ENCODE data around the gene USP28.

The USP28 gene

GRCh38 chr11:113847111-113847510, 28.3 kb downstream of the USP28 start:
- in situ Hi-C loops (cut with HindIII; ENCODE audit: low pct_ligation_motif_present, low pct_unique_long_range_greater_than_20kb, low sequenced_read_pairs) = no loop called here

DNA sequence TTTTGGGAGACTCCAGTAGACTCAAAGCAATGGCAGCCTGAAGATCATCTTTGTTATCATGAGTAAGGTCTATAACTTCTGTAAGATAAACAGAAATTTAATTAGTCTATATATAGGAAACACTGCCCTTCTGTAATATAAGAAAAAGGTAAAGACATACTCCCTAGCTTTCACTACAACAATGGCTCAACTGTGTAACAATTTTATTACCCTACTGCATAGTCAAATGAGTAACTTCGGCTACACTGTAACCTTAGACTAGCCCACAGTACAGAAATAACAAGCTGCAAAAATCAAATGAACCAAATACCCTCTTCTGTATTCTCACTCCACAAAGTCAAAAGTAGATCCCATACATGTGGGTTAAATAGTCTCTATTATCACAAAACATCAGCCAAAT, 33.7 kb downstream of the USP28 start:
- in situ Hi-C loops (cut with HindIII; ENCODE audit: low pct_ligation_motif_present, low pct_unique_long_range_greater_than_20kb, low sequenced_read_pairs) = no loop called here
- no peak for DNase-seq

More at GRCh38 chr11:113847111-113847510, 28.3 kb downstream of the USP28 start:
- DNase-seq = no peak

- in situ Hi-C loops (cut with HindIII; ENCODE audit: low pct_ligation_motif_present, low pct_unique_long_range_greater_than_20kb, low sequenced_read_pairs) = no loop called here
Observed at GRCh38 chr11:113840932-113841664, 34.3 kb downstream of the USP28 start.

DNA sequence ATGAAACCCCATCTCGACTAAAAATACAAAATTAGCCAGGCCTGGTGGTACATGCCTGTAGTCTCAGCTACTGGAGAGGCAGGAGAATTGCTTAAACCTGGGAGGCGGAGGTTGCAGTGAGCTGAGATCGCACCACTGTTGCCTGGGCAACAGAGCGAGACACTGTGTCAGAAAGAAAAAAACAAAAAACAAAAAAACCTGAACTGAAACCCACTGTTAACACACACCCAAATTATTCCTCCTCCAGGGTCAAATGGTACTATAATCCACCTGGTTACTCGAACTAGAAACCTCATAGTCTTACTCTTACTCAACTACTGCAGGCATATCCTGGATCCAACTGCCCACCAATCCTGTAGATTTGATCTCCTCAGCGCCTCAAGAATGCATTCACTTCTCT, 35.5 kb downstream of the USP28 start:
- in situ Hi-C loops (cut with HindIII; ENCODE audit: low pct_ligation_motif_present, low pct_unique_long_range_greater_than_20kb, low sequenced_read_pairs) = no loop called here

More at GRCh38 chr11:113840932-113841664, 34.3 kb downstream of the USP28 start:
- DNase-seq = no peak

GRCh38 chr11:113838005-113838404, 37.4 kb downstream of the USP28 start:
- in situ Hi-C loops (cut with HindIII; ENCODE audit: low pct_ligation_motif_present, low pct_unique_long_range_greater_than_20kb, low sequenced_read_pairs) = no loop called here
- DNase-seq = no peak

More for the DNA sequence above, 35.5 kb downstream of the USP28 start:
- DNase-seq = no peak

DNA sequence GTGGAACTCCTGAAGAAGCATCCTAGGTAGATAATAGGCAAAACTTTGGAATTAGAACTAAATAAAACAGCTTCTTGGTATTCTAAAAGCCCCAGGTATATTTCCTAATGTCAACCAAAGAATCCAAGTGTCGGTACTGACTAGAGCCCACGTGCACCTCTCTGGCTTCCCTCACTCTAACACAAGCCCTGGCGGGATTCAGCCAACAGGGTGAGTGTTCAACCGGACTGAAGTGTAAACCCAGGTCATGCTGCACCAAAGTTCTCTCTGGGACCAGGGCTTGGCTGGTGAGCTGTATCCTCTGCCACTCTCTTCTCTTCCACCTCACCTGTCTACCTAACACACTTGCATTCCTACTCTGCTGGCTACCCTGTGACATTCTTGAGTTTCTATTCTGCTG, 40.1 kb downstream of the USP28 start:
- in situ Hi-C loops (cut with HindIII; ENCODE audit: low pct_ligation_motif_present, low pct_unique_long_range_greater_than_20kb, low sequenced_read_pairs) = no loop called here
- no peak for DNase-seq

DNA sequence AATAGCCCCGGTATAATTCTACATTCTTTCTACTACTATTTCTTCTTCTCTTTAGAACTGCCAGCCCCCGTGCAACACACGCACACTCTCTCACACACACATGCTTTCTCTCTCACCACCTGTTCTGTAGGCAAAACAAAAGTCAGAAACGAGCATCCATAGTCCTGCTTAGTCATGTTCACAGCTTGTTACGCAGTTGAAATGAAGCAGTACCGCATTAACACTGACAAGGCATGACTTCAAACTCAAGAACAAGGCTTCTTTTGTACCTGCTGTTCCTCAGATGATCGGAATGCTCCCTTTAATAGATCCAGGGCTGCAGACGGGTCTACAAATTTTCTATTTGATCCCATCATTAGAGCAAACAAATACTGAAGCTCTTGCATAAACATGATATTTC, 42.2 kb downstream of the USP28 start:
- no peak for DNase-seq
- in situ Hi-C loops (cut with HindIII; ENCODE audit: low pct_ligation_motif_present, low pct_unique_long_range_greater_than_20kb, low sequenced_read_pairs) = no loop called here

GRCh38 chr11:113831314-113831713, 44.1 kb downstream of the USP28 start:
- DNase-seq = no peak

GRCh38 chr11:113829751-113830150, 45.6 kb downstream of the USP28 start:
- DNase-seq = no peak
- in situ Hi-C loops (cut with HindIII; ENCODE audit: low pct_ligation_motif_present, low pct_unique_long_range_greater_than_20kb, low sequenced_read_pairs) = no loop called here

More at GRCh38 chr11:113831314-113831713, 44.1 kb downstream of the USP28 start:
- in situ Hi-C loops (cut with HindIII; ENCODE audit: low pct_ligation_motif_present, low pct_unique_long_range_greater_than_20kb, low sequenced_read_pairs) = no loop called here

- in situ Hi-C loops (cut with HindIII; ENCODE audit: low pct_ligation_motif_present, low pct_unique_long_range_greater_than_20kb, low sequenced_read_pairs) = no loop called here
- DNase-seq = no peak
Observed at GRCh38 chr11:113828191-113828590, 47.2 kb downstream of the USP28 start.

DNA sequence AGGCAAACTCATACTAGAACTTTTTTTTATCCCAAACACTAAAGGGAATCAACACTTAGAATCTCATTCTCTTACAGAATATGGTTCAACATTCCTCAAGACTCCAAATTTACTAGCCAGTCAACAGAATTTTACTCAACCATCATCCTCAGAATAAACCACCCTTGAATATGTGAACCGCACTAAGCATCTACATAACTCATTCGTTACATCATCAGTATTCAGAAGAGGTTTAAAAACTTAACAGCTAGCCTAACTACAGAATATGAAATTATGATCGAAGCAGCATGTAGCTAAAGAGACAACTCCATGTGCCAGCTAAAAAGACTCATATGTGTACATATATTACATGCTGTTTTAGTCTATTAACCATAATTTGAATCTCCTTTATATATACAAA, 47.9 kb downstream of the USP28 start:
- in situ Hi-C loops (cut with HindIII; ENCODE audit: low pct_ligation_motif_present, low pct_unique_long_range_greater_than_20kb, low sequenced_read_pairs) = no loop called here
- DNase-seq = no peak

- in situ Hi-C loops (cut with HindIII; ENCODE audit: low pct_ligation_motif_present, low pct_unique_long_range_greater_than_20kb, low sequenced_read_pairs) = no loop called here
- no peak for DNase-seq
Observed at GRCh38 chr11:113818426-113818825, 56.9 kb downstream of the USP28 start.

DNA sequence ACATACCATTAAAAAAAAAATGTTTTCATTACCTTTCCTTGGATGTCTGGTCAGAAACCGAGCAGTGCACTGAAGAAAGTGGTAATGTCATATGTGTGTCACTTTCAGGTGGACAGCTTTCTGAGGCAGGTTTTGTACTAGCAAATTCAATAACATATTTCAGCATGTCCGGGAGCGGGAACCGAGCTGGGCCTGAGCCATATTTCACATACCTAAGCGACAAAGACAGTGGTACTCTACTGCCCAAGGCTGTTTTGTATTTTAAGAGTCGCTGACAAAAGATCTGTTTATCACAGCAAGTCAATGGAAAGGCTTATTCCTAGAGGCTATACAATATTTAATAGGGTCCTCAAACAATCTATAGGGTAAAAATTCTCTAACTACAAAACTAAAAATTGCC, 57.7 kb downstream of the USP28 start:
- DNase-seq = no peak
- in situ Hi-C loops (cut with HindIII; ENCODE audit: low pct_ligation_motif_present, low pct_unique_long_range_greater_than_20kb, low sequenced_read_pairs) = no loop called here

- in situ Hi-C loops (cut with HindIII; ENCODE audit: low pct_ligation_motif_present, low pct_unique_long_range_greater_than_20kb, low sequenced_read_pairs) = no loop called here
- no peak for DNase-seq
Observed at GRCh38 chr11:113817162-113817561, 58.2 kb downstream of the USP28 start.

GRCh38 chr11:113814181-113814580, 61.2 kb downstream of the USP28 start:
- DNase-seq = no peak
- in situ Hi-C loops (cut with HindIII; ENCODE audit: low pct_ligation_motif_present, low pct_unique_long_range_greater_than_20kb, low sequenced_read_pairs) = no loop called here

DNA sequence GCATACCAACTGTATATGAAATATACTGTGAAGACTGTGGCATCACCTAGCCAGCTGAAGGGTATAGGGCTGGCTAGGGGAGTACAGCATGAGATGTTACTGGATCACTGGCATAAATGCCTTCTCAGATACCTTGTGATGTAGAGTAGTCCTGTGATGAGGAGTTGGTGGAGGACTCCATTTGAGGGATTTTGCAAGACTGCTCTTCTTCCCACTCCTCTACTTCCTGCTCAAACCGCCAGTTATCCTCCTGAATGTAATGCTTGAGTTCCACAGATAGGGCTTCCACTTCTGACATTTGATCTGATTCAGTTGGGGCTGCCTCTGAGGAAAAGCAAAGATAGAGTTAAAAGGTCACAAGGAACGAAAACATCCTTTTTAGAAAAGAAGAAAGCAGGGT, 66.4 kb downstream of the USP28 start:
- no peak for DNase-seq
- in situ Hi-C loops (cut with HindIII; ENCODE audit: low pct_ligation_motif_present, low pct_unique_long_range_greater_than_20kb, low sequenced_read_pairs) = no loop called here

DNA sequence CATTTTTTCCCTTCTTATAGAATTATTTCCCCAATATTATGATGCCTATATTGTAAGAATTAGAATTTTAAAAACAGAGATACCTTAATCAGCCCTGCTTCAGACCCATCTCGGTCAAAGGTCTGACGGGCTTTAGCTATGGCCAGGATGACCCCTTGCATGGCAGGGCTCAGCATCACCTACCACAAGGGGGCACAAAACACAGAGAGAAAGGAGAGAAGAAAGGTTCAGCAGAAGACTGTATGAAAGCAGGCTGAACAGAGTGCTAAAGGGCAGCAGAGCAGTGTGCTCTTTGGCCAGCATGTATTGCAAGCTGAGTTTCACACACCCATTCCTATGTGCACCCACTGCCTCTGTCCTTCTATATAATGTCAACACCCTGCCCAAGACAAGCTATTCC, 69.0 kb downstream of the USP28 start:
- in situ Hi-C loops (cut with HindIII; ENCODE audit: low pct_ligation_motif_present, low pct_unique_long_range_greater_than_20kb, low sequenced_read_pairs) = no loop called here
- DNase-seq = peak; percentile 29

- in situ Hi-C loops (cut with HindIII; ENCODE audit: low pct_ligation_motif_present, low pct_unique_long_range_greater_than_20kb, low sequenced_read_pairs) = no loop called here
Observed at GRCh38 chr11:113805640-113806039, 69.7 kb downstream of the USP28 start.

DNA sequence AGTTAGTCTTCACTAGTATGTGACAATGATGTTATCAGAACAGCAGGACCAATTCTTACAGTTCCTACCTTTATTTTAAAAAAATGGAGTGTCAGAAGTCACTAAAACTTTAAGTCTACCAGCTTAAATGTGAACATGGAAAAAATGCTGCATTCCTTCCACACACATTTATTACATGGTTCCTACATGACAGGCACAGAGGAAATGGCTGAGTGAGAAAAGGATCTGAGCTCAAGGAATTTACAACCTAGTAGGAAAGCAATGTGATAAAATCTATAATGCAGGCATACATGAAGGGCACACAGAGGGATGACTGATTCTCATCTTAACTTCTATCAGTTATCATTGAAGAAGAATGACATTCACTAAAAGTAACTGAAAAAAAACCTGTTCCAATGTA, 72.8 kb downstream of the USP28 start:
- in situ Hi-C loops (cut with HindIII; ENCODE audit: low pct_ligation_motif_present, low pct_unique_long_range_greater_than_20kb, low sequenced_read_pairs) = no loop called here
- DNase-seq = no peak

More at GRCh38 chr11:113805640-113806039, 69.7 kb downstream of the USP28 start:
- no peak for DNase-seq

DNA sequence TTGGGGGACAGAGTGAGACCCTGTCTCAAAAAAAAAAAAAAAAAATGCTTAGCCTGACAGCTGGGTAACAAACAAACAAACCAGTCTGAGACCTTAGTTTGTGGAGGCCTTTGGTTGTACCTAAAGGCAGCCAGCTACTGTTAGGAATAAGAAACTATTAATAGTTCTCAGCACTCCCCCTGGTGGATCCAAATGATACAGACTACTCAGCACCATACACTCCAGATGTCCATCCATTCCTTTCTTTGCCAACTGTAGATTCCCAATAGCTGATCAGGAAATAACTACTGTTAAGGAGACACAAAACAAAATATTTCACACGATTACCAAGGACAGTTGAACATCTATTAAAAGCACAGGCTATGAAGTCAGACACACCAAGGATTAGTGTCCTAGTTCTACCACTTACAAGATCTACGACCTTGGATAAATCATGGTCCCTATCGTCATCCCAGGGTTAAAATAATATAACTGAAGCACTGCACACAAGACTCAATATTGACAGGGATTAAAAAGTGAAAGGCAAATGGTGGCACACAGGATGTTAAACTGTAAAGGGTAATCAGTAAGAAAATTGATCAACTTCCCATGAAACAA, 78.6 kb downstream of the USP28 start:
- in situ Hi-C loops (cut with HindIII; ENCODE audit: low pct_ligation_motif_present, low pct_unique_long_range_greater_than_20kb, low sequenced_read_pairs) = no loop called here
- peak; percentile 33 for DNase-seq

All from ACHN (cell line).